HG03280 (cell line): ENCODE measurements around the gene PNN.
"Not testable (repeated sequence)": the region's sequence is repeated elsewhere in the genome, so short reads cannot be mapped to it uniquely, and the experiment has no call there.

ENCODE experiments used
- ATAC-seq: cut with Tn5 transposase; IDR thresholded peaks from one replicate; pipeline ENCODE4 v1.9.1; 2021; ENCODE audit warnings: mild to moderate bottlenecking, moderate library complexity; ENCODE audit not compliant: unreplicated experiment

Gene PNN

DNA sequence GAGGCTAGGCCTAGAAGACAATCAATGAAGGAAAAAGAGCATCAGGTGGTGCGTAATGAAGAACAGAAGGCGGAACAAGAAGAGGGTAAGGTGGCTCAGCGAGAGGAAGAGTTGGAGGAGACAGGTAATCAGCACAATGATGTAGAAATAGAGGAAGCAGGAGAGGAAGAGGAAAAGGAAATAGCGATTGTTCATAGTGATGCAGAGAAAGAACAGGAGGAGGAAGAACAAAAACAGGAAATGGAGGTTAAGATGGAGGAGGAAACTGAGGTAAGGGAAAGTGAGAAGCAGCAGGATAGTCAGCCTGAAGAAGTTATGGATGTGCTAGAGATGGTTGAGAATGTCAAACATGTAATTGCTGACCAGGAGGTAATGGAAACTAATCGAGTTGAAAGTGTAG, 5.5 kb downstream of the PNN start:
- ATAC-seq = no peak

- ATAC-seq = no peak
These were observed 6.1 kb downstream of the PNN start for GRCh38 chr14:39181026-39181692.

DNA sequence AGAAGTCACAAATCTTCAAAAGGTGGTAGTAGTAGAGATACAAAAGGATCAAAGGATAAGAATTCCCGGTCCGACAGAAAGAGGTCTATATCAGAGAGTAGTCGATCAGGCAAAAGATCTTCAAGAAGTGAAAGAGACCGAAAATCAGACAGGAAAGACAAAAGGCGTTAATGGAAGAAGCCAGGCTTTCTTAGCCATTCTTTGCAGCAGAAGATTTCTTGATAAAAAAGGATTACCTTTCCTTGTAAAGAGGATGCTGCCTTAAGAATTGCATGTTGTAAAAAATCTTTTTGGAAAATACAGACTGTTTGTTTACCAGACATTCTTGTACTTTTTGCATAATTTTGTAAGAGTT, 6.6 kb downstream of the PNN start:
- ATAC-seq = no peak

GRCh38 chr14:39182770-39183684, 8.0 kb downstream of the PNN start:
- no peak for ATAC-seq

DNA sequence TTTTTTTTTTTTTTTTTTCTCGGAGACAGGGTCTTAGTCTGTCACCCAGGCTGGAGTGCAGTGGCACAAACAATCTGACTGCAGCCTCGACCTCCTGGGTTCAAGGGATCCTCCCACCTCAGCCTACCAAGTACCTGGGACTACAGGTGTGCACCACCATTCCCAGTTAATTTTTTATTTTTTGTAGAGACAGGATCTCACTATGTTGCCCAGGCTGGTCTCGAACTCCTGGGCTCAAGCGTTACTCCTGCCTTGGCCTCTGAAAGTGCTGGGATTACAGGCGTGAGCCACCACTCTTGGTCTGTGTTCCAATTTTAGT, 8.6 kb downstream of the PNN start:
- ATAC-seq = not testable (repeated sequence)

GRCh38 chr14:39184628-39185255, 9.7 kb downstream of the PNN start:
- ATAC-seq = no peak

DNA sequence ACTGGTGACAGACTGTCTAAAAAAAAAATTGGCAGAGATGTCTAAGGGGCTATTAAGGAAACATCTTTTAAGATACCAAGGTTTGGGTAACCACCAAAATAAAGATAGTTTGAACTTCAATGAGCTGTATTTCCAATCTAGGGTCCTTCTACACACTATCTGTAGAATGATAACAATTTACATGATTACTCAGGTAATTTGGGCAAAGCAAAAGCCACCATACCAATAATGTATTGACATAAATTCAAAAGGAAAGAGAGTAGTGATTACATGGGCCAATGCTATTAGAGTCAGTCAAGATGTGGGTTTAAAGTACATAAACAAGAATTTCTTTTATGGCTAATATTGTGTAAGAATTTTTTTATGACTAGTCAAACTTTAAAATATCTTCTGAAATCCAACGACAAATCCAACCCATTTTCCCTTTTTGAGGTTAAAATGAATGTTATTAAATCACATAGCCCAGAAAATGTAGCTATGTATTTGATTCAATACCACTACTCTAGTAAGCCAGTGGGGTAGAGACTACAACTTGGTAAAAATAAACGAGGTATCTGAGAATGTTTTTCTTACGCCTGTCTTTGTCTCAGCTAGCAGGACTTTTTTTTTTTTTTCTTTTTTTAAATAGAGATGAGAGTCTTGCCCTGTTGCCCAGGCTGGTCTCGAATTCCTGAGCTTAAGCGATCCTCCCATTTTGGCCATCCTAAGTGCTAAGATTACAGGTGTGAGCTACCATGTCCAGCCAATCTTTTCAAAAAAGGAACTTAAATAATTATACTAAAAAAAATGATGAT, 10.4 kb downstream of the PNN start:
- ATAC-seq = no peak

DNA sequence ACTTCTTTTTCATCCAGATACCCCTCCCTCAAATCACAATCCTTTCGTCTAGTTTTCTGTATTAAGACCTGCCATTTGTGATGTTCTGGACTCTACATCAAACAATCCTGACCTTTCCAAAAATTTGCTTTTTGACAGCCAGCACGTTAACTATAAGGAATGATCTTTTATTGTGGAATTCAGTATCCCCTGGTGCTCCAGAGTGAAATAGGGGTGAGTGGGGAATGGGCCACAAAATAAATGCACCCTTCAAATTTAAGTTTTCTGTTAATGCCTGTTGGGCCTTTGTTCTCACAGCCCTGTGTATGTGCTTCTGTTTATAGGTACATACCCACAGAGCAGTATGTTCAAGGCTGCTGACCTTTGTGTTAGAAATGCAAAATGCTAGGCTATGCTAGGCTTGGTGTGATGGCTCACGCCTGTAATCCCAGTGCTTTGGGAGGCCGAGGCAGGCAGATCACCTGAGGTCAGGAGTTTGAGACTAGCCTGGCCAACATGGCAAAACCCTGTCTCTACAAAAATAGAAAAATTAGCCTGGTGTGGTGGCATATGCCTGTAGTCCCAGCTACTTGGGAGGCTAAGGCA, 12.0 kb downstream of the PNN start:
- ATAC-seq = no peak

GRCh38 chr14:39203659-39204606, 28.9 kb downstream of the PNN start:
- ATAC-seq = no peak

DNA sequence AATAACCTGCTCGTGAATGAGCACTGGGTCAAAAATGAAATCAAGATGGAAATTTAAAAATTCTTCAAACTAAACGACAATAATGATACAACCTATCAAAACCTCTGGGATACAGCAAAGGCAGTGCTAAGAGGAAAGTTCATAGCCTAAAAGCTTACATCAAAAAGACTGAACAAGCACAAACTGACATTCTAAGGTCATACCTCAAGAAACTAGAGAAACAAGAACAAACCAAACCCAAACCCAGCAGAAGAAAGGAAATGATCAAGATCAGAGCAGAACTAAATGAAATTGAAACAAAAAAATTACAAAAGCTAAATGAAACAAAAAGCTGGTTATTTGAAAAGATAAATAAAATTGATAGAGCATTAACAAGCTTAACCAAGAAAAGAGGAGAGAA, 32.4 kb downstream of the PNN start:
- ATAC-seq = not testable (repeated sequence)

- no peak for ATAC-seq
These were observed 36.2 kb downstream of the PNN start for GRCh38 chr14:39211109-39211741.

- ATAC-seq = no peak
These were observed 37.0 kb downstream of the PNN start for GRCh38 chr14:39212034-39212433.

DNA sequence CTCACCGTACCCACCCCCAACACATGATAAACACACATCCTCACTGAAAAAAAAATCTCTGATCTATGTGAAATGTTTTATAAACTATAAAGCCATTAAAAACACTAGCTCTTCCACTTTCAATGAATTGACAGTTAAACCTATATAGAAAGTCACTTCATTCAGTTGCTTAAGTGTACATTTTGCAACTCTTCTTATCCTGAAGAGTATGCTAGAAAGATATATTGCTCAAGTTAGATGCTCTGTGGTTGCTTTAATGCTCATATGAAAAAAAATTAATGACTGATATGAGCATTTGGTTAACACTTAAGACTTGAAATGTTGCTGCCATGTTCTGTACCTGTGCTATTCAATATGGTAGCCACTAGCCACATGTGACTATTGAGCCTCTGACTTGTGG, 37.6 kb downstream of the PNN start:
- ATAC-seq = no peak

GRCh38 chr14:39217214-39217879, 42.3 kb downstream of the PNN start:
- ATAC-seq = no peak

DNA sequence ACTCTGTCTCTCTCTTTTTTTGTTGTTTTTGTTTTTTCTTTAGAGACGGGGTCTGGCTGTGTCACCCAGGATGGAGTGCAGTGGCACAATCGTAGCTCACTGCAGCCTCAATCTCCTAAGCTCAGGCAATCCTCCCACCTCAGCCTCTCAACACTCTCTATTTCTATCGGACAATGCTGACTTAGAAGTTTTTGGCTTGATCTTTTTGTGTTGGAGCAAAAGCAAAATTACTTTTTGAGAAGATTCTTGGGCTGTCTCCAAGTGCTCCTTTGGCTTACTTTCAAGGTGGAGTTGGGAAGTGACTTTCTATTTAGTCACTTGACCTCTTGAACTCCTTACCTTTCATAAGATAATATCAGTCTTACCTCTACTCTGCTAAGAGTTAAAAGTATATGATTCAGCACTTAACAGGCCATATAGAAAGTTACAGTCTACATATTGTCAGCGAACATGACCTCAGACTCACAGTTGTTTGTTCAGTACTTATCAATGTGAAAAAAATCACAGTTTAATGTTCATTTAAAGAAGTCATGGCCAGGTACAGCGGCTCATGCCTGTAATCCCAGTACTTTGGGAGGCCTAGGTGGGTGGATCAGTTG, 43.2 kb downstream of the PNN start:
- no peak for ATAC-seq

- no peak for ATAC-seq
These were observed 44.0 kb downstream of the PNN start for GRCh38 chr14:39219075-39219499.

- not testable (repeated sequence) for ATAC-seq
These were observed 45.4 kb downstream of the PNN start for GRCh38 chr14:39220473-39220872.

DNA sequence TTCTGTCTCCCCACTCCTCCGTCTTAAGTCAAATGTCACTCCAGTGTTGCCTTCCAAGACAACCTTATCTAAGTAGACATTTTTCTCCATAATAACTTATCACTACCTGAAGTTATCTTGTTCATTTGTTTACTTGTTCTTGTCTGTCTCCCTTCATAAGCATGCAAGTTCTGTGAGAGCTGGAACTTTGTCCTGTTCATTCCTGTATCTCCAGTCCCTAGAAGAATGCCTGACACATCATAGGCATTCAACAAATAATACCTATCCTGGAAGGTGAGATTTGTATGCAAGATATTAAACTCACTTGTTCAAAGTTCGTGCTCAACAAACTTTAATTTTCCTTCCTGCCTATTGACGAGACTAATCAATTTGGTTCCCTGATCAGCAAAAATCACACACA, 53.0 kb downstream of the PNN start:
- ATAC-seq = no peak
